ENCODE results near the gene DALRD3.

DALRD3 gene

DNA sequence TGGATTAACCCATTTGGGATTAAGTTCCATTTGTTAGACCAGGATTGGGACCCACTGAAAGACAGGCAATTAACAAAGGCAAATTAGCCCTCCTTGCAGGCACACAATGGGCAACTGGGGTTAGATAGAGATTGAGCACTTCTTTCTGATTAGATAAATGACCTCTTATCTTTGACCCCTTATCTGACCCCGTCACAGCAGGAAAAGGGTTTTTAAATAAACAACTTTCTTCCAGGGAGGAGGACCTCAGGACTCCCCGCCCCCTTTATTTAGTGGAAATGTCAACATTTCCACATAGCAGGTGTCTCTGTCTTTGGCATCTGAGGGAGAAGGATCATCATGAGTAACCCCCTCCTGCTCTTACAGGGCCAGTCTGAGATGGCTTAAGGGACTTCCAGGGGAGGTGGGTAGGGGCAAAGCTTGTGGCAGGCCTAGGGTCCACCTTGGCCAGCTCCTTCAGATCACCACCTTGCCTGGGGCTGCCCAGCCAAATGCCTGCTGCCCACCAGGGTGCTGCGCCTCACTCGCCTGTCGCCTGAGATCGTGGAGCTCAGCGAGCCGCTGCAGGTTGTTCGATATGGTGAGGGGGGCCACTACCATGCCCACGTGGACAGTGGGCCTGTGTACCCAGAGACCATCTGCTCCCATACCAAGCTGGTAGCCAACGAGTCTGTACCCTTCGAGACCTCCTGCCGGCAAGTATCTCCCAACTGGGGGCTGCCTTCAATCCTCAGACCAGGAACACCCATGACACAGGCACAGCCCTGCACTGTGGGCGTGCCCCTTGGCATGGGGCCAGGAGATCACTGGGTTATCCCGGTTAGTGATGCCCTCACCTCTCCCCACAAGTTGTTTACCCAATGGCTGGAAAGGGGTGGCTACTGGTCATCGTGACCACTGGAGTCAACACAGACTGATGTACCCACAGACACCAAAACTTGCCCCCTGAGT, 13.8 kb downstream of the DALRD3 start:
- DNase-seq: no peak

DNA sequence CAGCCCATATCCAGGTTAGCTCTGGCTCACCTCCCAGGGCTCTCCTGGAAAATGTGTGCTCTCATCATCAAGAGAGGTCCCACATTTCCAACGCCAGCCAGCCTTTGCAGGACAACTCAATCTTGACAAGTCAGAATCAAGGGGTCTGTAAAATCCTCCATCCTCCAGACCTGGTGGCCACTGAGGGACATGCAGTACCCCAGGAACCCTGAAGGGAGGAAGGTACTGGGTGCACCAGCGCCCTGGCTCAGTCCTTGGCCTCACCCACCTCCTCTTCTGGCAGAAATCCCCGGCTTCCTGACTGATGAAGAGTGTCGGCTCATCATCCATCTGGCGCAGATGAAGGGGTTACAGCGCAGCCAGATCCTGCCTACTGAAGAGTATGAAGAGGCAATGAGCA, 17.2 kb downstream of the DALRD3 start:
- no peak for DNase-seq

DNA sequence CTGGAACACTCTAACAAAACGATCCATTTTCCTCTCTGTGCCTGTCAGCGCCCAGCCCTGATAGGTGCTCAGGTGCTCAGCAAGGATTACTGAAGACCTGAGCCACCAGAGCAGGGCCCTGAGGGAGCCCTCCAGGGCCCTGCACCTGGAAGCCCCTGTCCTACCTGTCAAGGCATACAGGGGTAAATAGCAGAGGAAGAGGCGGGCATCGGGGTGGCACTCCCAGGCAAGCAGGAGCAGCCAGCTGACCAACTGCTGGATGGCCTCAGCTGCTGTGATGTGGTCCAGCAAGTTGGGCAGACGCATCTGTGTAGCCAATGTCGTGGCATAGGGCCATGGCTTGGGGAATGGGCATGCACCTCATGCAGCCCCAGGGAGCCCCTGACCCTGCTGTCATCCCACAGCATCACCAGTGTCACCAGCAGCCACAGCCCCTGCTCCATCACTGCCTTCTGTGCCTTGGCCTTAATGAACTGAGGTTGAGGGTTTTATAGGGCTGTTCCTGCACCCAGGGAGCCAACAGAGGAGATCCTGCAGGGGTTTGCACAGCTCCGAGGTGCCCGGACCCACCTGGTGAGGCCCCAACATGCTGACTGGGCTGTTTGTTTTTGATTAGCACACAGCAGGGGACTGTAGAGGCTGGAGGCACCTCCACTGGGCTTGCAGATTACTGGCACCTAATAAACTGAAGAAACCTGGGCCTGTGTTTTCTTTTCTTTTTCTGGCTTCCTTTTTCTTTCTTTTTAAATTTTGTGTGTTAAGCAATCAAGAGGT, 19.1 kb downstream of the DALRD3 start:
- no peak for DNase-seq

DNA sequence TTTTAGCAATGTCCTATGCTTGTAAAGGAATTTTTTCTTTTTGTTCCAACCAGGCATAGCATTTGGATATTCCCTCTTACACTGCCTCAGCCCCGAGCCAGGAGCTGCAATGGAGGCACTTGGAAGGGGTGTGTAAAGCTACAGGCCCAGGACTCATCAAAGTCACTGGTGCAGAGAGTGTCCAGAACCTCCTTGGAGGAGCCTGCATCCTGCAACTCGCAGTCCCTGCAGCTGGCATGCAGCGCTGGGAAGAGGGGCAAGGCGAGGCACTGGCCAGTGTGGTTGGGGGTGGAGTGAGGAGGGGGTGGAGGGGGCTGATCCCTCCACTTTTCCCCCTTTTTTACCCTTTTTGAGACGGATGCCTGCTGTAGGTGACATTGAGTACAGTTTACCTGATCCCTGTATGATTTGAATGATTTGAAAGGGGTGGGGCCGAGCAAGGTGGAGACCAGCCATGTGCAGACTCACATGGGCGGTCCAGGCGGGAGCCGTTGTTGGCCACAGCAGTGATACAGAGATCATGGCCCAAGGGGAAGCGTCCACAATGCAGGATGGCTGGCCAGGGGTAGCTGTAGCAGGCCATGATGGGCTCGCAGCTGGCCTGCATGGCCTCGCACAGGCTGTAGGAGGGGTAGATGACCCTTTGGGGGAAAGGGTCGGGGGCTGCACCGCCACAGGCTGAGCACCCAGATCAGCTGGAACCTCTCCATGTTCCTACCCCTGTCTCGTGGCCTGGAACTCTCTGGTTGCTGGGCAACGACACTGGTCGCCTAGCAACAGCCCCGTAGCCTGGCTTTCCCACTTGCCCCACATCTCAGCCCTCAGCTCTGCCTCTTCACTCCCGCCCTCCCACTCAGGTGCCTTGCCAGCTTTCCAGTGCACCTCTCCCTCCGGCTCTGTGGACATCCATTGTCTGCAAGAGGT, 20.4 kb downstream of the DALRD3 start:
- DNase-seq: no peak

DNA sequence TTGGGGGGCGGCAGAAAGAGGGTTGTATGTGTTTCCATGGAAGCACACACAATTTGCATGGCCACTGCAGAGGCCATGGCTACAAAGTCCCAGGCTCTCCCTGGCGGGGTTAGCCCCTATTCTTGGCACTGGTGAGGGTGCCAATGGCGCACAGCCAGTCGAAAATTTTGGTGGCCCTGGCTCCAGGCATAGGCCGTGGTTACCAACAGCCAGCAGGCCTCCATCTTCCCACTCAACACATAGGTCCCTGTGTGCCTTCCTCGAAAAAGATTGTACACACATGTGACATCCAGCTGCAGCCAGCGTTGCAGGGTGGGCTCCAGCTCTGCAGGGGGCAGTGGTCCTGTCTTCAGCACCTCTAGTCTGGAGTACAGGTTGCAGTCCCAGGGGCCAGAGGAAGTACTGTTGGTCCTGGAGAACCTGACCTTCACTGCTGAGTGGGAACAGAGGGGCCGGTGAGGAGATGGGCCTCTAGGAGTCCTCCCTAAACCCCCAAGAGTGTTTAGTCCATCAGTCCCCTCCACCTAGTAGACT, 21.2 kb downstream of the DALRD3 start:
- DNase-seq: no peak

DNA sequence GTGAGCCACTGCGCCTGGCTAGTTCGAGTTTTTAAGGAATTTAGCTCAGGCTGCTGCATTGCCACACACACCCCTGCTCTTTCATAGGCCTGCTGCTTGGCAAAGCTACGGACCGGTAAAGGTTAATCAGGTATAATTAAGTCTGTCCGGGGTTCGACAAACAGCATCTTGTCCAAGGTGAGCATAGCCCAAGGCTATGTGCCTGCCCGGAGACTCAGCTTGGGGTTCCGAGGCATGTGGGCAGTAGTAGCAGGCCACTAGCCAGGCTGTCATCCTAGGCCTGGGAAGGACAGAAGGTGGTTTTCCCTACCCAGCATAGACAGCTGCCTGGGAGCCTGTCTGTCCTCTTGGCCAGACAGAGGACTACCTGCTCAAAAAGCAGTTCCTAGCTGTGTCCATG, 21.7 kb downstream of the DALRD3 start:
- DNase-seq: no peak

DNA sequence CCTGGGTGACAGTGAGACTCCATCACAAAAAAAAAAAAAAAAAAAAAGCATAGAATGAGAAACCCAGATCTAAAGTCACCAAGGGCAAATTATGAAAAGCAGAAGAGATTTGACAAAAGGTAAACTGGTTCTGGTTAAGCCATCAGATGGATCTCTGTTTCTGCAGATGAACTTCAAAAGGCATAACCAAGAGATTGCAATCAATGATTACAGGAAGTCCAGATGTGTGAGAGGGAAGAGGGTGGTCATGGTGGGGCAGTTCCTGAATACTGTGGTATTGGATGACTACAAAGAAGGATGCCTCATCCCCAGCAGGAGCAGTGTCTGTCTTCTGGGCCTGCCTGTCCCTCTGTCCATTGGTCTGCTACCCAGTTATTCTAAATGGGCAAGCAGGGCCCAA, 24.5 kb downstream of the DALRD3 start:
- DNase-seq: no peak

DNA sequence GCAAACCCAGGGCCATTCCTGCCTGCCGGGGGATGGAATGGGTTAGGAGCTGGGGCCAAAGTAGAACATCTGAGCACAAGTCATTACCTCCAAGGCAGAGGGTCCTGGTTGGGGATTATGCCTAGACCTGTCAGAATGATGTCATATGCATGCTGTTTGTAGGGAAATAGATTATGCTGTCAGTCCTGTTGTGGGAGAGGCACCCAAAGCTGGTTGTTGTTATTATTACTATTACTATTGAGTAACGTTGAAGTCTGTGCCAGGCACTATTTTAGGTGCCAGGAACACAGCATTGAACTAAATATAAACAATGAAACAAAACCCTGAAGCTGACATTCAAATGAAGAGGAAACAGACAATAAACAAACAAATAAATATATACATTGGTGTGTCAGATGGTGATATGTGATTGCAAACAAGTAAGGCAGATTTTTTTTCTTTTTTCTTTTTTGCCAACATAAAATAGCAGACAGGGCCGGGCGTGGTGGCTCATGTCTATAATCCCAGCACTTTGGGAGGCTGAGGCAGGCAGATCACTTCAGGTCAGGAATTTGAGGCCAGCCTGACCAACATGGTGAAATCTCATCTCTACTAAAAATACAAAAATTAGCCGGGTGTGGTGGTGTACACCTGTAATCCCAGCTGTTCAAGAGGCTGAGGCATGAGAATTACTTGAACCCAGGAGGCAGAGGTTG, 26.4 kb downstream of the DALRD3 start:
- DNase-seq: no peak

DNA sequence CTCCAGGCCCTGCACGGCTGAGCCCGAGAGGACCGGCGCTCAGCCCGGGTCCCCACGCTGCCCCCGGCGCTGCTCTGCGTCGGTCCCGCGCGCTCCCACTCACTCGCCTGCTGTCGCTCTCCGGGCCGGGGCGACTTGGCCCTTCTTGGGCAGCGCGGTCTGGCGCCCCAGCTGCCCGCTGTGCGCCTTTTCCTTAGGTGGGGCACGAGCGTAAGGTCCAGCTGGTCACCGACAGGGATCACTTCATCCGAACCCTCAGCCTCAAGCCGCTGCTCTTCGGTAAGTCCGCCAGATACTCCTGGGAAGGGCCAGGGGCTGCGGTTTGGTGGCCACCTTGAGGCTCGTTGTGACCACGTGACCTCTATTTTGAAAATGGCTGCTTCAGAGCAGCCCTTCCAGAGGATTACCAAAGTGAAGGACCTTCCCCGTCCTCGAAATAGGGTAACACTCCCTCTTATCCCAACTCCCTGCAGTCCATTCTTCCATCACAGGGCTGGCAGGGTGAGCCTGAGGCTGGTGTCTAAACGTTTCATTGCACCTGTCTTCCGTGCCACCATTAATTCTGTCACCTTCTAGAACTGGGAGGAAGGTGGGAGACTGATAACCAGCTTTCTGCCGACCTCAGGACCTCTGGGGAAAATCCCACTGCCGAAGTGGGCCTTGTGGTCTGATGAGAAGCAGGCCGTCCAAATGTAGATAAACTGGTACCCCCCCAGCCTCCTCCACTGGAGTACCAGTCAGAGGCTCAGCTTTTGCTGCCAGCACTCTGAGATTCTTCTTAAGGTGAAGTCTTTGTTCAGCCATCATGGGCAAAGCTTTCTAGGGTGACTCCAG, 27.5 kb downstream of the DALRD3 start:
- no peak for DNase-seq

DNA sequence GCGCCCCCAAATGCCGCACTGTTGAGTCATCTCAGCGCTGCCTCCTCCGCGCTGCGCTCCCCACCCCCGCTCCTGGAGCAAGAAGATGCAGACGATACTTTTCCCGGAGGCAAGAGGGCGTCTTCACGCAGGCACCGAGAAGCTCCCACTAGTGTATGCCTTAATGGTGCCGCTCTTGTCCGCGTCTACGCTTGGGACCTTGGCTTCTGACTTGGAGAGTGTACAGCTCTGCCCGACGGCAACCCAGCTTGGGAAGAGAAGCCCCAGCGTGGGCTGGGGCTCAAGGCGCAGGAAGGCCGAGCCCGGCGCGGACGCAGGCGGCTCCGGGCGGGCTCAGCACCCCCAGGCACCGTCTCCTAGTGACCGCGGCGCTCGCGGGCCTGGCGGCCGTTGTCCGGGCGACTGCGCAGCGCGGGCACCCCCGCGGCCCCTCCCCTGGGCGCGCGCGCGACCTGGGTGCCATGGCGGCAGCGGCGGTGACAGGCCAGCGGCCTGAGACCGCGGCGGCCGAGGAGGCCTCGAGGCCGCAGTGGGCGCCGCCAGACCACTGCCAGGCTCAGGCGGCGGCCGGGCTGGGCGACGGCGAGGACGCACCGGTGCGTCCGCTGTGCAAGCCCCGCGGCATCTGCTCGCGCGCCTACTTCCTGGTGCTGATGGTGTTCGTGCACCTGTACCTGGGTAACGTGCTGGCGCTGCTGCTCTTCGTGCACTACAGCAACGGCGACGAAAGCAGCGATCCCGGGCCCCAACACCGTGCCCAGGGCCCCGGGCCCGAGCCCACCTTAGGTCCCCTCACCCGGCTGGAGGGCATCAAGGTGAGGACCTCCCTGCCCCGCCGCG, 28.4 kb downstream of the DALRD3 start, which contains the start of gene P4HTM:
TSS of gene P4HTM (plus strand) at position 446 of the 840 bp plus-strand sequence. CDS start at position 462, 16 bp downstream.
- no peak for DNase-seq

DNA sequence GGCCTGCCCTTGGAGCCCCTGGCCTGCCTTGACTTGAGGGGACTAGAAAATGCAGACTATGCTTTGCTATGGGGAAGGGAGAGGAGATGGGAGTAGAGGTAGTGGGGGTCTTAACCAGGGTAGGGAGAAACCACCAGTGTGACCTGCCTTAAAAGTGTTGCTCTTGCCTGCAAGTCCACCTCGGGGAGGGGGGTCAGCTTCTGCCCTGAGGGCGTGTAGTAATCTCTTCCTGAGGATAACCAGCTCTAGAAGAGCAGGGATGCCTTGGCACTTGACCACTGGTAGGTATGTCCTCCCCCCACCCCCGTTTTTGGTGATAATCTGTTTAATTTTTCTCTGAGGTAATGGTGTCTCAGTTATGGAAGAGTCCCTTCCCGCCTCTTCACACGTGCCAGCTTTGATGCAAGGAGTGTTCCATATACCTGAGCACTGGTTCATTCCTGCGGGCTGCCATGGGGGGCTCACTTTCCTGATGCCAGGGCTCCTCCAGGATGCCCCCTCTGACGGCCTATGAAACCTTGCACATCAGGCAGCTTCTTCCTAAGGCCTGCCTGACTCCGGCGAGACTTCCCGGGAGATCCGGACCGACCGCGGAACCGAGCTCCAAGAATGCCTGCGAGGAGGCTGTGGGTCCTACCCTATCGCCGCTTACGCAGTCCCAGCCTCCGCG, 29.1 kb downstream of the DALRD3 start:
- DNase-seq: no peak

DNA sequence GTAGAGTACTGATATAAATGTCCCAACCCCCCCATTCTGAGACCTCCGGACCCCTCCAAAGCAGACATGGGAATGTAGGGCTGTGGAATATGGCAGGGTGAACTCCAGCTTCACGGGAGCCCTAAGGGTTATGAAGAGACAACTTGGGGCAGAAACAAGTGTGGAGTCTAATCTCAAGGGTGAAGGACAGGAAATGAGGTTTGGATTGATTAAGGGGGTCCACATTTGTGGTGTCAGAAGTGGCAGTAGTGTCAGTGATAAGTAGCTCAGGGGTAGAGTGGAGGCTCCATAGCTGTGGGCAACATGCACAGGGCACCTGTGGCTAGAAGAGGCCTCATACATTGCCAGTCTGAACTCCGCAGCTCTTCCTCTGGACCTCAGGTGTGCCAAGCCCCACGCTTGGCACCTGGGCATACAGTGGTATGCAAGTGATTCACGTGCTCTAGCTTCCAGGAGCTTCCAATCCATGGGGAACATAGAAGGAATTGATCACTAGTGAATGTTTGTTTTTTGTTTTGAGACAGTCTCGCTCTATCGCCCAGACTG, 32.5 kb downstream of the DALRD3 start:
- DNase-seq: no peak

DNA sequence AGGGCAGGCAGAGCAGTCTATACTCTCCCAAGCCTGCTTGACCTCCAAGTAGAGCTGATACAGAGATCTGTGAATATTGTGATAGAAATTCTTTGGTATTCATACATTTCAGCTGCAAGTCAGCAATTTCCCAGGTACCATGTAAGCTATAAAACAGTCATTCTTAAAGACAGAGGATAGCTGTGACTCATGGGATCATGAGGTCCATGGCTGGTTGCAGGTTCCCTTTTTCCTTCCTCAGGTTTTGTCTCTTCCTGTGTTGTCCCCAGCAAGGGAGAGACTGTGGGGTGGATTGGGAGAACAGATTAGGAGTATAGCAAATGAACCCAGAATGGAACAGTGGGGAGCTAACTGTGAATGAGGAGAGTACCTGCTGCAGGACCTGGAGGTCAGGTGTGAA, 33.7 kb downstream of the DALRD3 start:
- DNase-seq: no peak

DNA sequence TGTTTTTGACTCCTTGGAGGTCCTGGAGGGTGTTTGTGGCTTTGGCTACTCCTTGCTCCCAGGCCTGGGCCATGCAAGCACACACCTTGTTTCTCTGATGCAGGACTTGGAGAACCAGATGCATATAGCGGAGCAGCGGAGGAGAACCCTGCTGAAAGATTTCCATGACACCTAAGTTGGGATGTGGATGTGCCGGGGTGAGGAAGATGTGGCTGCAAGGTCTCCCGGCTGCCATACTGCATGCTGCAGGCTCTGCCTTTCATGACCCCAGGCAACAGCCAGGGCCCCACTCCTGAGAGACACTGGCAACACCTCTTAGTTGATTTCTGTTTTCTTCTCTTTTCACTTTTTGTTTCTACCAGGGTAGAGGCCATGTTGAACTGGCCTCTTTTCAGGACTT, 35.3 kb downstream of the DALRD3 start:
- no peak for DNase-seq

DNA sequence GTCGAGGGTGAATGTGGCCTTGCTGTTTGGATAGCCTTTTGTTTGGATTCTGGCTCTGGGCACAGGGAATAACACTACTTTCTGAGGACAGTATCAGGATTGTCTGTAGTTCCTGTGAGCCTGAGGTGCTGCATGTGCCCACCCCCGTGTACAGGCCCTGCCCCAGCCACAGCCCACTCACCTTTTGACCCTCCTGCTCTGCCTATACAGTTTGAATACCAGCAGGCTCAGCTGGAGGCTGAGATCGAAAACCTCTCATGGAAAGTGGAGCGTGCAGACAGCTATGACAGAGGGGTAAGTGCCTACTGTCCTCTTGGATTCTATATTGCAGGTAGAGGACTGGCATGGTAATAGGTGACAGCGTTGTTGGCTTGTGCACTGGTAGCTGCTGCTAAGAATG, 35.7 kb downstream of the DALRD3 start:
- no peak for DNase-seq

DNA sequence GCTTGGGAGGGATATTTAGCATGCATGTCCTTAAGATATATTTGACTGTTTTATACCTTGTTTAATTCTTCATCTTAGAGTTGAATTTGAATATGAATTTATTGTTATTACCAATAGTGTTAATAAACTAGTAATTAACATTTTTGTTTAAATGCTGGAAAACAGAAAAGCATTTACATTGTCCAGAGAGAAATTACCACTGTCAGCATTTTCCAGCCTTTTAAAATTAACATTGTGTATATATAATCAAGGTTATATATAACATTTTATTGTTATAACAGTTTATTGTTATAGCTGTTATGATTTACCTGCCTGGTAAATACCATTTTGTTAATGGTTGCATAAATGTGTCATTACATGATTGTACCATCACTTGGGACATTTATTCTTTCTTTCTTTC, 36.4 kb downstream of the DALRD3 start:
- DNase-seq: no peak

DNA sequence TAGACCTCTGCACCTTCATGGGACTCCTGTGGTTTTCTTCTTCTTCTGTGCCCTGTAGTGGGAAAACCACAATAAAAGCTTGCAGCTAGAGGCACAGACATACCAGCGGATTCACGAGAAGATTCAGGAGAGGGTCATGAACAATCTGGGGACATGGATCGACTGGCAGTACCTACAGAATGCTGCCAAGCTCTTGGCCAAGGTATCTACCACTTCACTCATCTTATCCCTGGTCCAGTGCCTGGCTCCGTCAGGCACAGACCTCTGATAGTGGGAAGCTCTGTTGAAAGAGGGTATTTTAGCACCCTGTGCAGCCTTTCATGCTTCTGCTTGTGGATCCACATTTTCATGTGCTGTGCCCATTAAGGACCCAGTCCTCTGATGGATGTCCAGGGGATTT, 38.1 kb downstream of the DALRD3 start:
- DNase-seq: no peak

DNA sequence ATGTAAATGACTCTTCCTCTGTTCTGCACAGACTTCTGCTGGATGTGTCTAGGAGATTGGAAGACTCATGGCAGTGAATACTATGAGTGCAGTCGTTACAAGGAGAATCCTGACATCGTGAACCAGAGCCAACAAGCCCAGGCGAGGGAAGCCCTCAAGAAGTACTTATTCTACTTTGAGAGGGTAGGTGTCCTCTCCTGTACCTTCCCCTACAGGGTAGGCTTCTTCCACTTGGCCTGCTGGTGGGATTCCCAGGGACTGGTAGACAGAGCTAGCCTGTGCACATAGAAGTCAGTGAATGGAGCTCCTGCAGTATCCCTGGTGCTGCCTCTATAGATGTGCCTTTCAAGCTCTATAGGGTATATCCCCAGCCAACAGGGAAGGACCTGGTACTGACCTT, 38.9 kb downstream of the DALRD3 start:
- no peak for DNase-seq
